HPDE6-E6E7 (cell line): ENCODE results near the gene CGNL1.

Experiments
- DNase-seq: peaks from one replicate; pipeline ENCODE4 v3.0.0; 2011; ENCODE audit warnings: missing footprints; ENCODE audit errors: extremely low spot score

The CGNL1 gene

DNA sequence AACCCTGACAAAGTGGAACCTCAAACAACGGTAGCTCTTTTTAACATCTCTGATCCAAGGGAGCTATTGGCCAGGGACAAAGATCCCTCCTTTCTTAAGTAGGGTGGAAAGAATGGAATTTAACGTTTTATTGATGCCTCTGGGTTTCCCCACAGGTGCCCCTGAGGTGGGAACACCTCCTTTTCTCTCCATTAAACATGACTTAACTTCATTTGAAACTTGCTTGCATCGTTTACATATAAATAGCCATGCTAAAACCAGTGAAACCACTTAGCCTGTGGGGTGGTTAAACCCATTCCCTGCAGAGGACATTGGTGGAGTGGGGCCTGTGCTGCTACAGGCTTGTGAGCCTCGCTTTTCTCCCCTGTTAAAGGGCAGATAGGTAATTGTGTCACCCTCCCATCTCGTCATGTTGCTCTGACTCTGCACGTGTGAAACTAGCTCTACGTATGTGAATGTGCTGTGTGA lies 9.7 kb downstream of the CGNL1 start:
- DNase-seq: no peak

DNA sequence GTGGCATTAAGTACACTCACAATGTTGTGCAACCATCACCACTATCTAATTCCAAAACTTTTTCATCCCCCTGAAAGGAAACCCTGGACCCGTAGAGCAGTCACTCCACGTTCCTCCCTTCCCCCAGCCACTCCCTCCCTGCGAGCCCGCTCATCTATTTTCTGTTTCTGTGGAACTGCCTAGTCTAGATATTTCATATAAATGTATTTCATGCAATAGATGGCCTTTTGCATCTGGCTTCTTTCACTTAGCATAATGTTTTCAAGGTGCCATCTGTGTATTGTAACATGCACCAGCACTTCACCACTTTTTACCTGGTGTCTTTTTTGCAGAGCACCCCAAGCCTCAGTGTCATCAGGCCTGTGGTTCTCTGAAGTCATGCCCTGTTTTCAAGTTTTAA lies 10.7 kb downstream of the CGNL1 start:
- DNase-seq: no peak

DNA sequence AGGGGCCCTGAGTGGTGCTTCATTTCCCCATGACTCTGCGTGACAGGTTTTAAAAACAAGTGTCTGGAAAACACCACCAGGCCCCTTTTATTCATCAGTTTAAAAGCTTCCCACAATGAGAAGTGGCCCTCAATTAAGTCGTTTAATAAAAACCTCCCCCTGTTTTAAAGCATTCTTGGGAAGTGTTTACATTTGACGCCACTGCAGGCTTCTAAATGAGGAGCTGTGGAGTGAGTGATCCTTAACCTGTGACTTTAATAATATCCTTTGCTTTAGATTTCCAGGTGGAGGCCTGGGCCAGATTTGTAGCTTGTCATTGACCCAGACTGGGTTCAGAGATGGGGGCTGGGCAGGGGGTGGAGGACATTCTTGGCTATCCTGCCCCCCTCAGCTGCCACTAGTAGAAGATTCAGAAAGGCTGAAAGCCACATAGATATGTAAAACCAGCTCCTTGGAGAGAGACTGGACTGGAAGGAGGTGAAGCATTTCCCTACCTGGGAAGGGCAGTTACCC lies 11.3 kb downstream of the CGNL1 start:
- DNase-seq: no peak

DNA sequence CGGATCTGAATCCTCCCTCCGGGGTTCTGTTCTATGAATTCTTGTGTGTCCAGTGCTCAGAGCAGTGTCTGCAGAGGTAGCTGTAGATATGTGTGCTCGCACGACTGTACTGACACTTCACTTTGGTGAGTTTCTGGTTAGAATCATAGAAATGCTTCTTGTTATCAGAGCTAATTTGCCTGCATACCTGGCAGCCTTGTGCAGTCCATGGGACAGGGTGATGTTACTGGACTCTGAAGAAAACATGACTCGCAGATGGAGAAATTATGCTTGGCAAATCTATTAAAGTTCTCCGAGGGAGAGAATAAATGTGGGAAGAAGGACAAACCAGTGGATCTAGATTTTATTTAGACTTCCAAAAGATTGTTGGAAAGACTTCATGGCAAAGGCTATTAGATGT lies 12.2 kb downstream of the CGNL1 start:
- DNase-seq: no peak

DNA sequence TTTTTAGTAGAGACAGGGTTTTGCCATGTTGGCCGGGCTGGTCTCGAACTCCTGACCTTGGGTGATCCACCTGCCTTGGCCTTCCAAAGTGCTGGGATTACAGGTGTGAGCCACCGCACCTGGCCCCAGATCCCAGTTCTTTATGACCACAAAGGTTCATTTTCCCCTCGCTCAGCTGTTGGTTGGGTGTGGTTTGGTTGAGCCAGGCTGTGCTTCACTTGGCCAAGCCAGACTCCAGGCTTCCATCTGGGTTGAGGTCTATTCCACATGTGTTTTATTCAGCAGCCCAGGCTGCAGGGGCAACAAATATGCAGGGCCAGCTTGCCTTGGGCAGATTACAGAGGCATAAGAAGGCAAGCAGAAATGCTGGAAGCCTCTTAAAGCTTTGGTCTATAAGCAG lies 13.7 kb downstream of the CGNL1 start:
- no peak for DNase-seq

DNA sequence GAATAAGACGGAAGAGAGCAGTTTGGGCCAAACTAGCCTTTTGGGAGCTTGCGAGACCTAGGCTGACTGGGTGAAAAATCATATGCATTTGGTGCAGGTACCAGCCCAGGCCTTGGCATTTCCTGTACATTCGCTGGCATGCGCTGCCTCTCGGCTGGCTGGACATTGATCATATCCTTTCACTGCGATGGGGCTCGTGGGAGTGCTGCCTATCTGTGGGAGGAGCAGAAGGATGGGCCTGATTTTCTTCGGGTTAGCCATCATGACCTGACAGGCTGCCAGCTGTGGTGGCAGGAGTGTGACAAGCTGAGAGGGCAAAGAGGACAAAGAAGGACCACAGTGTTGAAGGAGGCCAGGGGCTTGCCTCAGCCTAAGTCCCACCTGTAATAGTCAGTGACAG lies 14.3 kb downstream of the CGNL1 start:
- DNase-seq: no peak

DNA sequence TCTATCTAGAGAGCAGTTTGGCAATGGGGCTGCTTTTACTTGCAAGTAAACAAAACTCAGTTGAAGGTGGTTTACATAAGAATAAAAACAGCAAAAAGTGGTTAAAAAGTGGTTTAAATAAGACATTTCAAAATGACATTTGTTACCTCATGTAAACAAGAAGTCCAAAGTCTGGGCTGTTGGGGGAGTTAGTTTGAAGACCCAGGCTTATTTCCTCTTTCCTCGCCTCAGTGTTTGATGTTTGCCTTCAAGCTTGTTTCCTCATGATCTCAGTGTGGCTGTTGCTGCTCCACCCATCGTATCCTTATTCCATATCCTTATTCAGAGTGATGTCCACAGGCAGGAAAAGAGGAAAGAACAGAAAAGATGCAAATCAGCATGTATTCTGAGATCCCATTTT lies 15.2 kb downstream of the CGNL1 start:
- no peak for DNase-seq

DNA sequence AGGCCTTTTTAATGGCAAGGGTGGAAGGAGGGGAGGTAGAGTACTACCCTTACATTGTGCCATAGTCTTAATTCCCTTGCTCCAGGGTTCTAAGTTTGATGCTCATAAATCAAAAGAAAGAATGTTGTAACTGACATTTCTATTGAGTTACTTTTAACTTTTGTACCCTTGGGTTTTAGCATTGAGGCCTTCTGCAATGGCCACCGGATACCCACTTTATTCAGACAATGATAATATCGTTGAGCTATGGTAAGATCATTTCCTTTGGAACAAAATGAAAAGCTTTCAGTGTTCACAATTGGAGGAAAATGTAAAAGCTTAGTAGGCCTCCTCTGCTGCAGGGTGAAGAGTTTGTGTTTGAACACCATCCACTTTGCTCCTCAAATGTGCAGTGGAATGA lies 16.8 kb downstream of the CGNL1 start:
- DNase-seq: no peak

DNA sequence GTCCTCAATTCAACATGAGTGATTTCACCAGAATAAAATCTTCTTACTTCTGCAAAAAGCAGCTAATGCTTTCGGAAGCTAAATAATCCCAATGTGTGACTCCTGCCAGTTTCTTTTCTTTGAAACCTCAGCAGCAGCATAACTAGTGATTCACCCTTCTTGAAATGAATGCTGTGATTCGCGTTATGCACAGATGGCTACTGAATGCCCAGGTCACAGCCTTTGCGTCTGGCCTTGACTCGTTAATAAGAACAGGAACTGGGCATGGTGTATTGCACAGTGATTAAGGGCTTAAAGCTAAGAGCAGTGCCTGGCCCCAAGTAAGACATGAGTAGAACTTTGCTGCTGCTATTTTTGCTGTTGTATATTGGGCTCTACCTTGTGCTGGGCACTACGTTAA lies 19.0 kb downstream of the CGNL1 start:
- no peak for DNase-seq

DNA sequence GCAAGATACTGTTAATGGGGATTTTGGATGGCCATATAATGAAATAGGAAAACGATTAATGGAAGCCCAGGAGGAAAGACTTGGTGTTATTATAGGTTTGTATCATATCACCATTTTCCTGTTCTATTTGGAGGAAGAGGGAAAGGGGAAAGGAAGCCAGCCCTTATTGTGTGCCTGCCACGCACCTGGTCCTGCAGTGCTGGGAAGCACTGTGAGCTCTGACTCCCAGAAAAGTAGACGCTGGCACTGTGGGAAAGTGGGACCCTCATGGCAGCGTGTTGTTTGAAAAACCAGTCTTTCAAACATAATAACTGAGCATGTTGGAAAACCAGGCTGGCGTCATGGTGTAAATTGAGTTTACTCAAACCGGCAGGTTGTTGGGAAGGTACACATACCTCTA lies 22.0 kb downstream of the CGNL1 start:
- no peak for DNase-seq

DNA sequence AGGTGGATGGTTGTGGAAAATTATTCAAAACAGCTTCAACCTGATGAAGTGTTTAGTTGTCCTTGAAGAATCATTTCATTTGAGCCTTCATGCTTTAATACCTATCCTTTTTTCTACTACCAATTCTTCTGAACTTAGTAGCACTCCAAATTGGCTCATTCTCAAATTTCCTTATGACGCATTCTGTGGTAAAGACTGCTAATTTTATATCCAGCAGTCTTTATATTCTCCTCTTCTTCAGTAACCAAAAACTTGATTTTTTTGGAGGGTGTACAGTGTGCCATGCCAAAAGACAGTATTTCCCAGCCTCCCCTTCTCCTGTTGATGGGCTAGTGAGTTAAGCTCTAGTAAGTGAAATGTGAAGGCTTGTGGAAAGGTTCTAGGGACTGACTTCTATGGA lies 25.2 kb downstream of the CGNL1 start:
- DNase-seq: no peak

DNA sequence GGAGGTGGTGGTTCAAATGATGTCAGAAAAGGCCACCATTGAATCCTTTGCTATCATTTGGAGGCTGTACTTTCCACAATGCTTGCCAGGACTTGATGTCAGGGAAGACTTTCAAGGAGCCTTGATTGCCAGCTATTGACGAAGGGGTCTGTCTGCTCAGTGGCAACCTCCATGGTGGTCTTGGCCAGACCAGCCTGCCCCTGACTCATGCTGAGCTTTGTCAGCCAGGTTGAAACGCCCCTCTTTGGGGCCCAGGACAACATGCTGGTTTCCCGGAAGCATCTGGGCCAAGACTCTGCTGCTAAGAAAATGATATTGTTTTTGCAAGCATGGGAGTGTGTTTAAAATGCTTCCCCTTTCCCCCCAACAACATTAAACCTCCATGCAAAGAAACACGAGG lies 26.7 kb downstream of the CGNL1 start:
- DNase-seq: no peak

DNA sequence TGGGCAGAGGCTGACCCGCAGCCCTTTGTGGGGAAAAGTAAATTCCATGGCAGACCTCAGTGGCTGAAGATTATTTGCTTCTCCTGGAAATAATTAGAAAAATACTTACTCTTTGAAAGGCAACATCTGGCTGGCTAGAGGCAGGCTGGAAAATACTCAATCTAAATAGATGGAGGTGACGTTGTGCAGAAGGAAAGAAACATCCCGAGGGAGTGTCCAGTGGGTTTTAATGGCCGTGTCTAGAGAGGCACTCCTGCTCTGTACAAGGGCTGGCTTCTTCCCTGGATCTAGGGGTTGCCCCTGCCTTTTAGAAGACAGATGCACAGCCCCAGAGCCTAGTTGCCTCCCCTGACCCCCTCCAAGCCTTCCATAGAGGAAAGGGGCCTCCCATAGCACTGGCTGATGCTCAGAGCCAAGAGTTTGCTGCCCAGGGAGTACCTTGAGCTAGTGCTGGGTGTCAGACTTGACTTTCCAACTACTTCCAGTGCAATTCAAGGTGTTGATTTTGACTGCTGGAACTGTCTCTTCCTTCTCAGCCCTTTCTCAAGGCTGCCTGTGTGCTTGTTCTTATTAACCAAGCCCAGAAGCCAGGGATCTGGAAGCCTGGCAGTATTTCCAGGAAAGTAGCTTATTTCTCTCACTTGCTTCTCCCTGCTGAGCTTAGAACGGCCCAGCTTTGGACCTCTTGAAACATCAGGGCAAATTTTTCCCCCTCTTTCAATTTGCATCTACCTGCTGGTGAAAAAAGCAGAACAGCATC lies 27.4 kb downstream of the CGNL1 start:
- DNase-seq: no peak

DNA sequence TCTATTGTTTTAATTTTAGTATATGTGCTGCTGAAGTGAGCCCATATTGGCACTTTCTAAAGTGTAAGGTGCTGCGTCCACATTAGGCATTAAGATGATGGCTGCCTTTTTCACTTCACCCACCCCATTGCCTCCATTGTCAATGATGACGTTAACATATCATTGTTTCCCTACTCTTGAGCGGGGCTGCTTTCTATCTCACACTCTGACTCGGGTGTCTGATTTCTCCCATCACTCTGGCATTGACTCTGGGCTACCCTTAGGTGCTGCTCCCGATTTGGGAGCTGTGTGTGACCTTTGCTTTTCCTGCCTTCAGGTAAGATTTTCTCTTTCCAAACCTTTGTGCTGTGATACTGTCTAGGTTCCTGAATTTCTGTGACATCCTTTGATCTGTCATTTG lies 28.8 kb downstream of the CGNL1 start:
- DNase-seq: no peak

DNA sequence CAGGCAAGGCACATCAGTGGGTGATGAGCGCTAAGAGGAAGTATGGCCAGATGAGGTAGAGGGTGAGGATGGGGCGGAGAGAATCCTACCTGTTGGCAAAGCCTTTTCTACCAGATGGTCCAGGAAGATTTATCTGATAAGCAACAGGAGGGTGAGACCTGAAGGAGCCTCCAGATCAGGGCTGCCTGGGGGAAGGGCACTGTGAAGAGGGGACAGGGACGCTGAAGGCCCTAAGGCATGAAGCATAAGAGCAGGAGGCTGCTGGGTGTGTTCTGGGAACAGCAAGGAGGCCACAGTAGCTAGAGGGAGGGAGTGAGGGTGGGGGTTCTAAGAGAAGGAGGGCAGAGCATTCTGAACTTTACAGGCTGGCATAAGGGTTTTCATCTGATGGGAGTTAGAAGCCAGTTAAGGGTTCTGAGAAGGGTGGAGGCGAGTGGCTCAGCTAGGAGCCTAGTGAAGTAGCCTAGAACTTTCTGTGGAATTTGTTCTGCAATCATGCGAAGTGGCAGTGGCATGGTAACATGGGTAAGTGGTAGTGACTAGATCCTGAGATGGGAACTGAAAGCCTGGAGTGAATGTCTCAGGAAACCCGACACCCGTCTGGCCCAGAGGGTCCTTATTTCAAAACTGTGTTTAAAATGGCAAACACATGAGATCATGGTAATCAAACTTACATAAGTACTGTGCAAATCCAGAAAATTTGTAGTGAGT lies 29.9 kb downstream of the CGNL1 start:
- DNase-seq: no peak

DNA sequence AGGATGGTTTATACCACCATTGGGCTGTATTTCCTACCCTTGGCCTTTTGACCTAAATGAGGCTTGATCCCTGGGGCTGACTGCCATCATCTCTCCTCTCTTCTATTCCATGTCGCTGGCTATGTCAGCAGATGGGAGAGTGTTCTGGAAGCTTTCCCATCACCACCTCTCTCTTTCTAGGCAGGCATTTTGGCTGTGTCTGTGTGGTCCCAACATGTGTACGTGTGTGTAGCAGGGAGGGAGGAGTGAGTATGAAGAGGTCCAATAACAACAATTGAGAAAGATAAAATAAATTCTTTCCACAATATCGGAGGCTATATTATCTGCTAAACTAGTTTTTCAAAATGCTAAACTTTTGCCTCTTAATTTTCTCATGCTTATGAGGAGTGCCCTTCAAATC lies 34.1 kb downstream of the CGNL1 start:
- no peak for DNase-seq

DNA sequence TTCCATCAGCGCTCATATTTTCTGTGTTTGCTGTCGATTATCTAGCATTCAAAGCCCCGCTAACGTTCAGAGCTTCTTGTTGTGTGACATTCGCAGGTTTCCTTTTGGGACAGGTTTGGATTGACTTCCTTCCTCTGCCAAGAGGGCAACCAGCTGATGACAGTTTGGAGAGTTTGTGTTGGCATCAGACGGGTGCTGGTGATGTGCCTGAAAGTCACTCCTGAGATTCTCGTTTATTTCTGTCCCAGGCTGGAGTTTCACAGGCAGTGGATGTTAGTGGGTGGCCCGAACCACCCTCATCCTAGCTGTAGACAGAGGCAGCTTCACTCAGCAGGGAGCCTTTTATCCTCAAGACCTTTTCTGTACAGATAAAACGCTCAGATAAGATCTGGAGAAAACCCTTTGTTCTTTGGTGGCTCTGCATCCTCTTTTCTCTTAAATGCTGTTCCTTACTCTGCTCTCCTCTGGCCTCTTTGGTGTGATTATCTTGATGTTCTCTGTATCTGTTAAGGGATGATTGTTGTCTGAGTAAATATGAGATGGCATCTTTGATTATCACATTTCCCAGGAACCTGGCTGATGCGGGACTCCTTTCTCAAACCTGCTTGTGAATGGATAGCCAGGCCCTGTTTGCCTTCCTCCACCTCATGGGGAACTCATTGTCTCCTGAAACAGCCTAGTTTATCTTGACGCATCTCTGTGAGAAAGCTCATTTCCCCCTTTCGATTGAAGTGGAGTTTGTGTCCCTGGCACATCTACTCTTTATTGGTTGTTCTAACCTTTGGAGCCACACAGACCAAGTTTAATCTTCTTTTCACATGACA lies 35.9 kb downstream of the CGNL1 start:
- DNase-seq: no peak

DNA sequence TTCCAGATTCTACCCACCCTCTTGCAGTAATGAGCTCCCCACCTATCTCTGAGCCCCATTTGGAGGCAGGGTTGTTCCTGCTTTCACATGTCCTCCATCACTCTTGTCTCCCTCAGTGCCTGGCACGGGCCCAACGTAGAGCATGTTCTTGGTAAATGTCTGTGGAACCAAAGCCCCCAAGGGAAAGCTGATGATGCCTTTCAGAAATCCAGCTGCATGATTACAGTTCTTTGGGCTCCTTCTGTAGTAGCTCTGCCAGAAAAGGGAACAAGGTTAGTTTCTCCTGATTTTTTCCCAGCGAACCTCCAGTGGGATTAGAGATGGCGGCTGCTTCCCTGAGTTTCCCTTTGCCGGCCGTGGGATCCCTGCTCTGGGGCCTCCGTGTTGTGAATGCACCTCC lies 39.3 kb downstream of the CGNL1 start:
- no peak for DNase-seq

DNA sequence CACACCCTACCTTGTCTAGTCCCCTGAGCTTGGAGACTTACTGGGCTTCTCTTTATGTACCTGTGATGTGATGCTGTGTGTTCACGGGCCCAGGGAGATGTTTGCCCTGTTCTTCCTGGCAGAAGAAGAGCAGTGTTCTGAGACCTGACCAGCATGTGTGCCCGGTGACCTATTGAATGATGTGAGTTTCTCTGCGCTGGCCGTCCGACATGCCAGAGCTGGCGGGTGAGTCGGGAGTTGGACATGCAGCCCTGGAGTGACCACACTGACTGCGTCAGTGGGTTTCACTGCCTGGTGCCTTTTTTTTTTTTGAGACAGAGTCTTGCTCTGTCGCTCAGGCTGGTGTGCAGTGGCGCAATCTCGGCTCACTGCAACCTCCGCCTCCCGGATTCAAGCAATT lies 42.3 kb downstream of the CGNL1 start:
- no peak for DNase-seq

DNA sequence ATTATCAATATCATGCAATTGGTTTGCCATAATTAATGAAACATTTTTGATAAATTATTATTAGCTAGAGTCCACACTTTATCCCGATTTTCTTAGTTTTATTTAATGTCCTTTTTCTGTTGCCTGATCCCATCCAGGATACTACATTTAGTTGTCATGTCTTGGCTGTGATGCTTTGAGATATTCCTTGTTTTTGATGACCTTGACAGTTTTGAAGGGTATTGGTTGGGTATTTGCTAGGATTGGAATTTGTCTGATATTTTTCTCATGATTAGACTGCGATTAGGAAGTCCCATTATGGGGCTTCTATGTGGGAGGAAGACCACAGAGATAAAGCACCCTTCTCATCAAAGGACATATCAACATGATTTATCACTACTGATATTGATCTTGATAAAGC lies 43.0 kb downstream of the CGNL1 start:
- DNase-seq: no peak

DNA sequence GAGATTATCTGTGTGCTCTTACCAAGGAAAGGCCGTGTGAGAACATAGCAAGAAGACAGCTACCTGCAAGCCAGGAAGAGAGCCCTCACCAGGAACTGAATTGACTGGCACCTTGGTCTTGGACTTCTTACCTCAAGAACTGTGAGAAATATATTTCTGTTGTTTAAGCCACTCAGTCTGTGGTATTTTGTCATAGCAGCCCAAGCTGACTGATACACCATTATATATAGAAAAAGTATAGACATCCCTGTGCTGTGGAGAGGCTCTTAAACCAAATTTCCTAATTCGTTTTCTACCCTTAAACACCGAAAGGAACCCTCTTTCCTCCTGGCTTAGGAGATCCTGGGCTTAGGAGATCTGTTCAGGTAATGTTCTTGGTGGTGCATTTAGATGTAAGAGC lies 44.8 kb downstream of the CGNL1 start:
- DNase-seq: no peak

DNA sequence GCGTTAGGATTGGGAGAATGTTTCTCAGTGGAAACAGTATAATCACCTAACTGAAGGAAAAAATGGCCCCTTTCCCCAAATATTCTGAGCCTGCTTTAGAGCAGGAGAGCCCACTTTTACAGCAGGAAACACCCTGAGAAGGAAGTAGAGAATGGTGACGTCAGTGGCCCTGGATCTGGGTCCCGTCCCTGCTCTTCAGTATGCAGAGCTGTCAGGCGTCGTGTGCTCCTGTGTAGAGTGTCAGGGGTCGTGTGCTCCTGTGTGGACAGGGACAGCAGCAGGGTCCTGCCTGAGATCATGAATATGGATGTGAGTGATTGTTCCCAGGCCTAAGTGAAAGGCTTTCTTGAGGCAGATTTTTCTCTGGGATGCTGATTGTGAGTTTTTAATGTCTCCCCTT lies 45.2 kb downstream of the CGNL1 start:
- DNase-seq: no peak
